HL-60 (cell line): ENCODE results near the gene PPP5C.
A peak's percentile ranks its signal among the peaks of the same experiment; 100 is the strongest.

Source experiments
- REST ChIP-seq: IDR thresholded peaks from 2 replicates; pipeline ENCODE4 v1.6.1; 2012; ENCODE audit warnings: low read depth; ENCODE audit not compliant: insufficient replicate concordance
- TF ChIP-seq, protein P1 (sequence below): IDR thresholded peaks from one replicate; pipeline ENCODE4 v1.5.1; 2011; ENCODE audit warnings: low read length, control low read depth, inconsistent platforms; ENCODE audit not compliant: insufficient read depth

DNA sequence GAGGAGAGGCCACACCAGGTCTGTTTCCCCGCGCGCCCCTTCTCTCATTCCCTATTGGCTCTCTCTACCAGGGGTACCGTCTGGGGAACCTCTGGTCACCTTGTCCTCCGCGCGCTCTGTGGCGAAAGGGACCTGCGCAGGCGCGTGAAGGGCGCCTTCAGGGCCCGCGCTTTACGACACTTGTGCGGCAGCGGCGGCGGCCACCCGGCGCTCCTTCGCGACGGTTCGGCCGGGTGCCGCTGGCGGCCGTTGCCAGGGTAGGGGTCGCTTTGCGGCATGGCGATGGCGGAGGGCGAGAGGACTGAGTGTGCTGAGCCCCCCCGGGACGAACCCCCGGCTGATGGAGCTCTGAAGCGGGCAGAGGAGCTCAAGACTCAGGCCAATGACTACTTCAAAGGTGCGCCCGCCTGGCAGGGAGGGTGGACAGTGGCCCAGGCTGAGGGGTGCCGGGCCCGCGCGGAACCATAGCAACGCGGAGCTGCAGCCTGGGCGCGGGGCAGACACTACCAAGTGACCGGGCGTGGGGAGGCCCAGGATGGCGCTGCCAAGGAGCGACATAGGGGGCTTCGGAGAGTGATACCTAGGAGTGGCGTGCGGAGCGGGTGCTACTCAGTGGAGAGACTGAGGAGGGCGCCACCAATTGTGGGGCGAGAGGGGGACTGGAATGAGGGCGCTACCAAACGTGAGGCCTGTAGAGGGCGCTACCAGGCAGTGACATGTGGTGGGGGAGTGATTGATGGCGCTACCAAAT is at the start of gene PPP5C:
- TF ChIP-seq, protein P1, sequence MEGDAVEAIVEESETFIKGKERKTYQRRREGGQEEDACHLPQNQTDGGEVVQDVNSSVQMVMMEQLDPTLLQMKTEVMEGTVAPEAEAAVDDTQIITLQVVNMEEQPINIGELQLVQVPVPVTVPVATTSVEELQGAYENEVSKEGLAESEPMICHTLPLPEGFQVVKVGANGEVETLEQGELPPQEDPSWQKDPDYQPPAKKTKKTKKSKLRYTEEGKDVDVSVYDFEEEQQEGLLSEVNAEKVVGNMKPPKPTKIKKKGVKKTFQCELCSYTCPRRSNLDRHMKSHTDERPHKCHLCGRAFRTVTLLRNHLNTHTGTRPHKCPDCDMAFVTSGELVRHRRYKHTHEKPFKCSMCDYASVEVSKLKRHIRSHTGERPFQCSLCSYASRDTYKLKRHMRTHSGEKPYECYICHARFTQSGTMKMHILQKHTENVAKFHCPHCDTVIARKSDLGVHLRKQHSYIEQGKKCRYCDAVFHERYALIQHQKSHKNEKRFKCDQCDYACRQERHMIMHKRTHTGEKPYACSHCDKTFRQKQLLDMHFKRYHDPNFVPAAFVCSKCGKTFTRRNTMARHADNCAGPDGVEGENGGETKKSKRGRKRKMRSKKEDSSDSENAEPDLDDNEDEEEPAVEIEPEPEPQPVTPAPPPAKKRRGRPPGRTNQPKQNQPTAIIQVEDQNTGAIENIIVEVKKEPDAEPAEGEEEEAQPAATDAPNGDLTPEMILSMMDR = peak; percentile 93
- TF ChIP-seq REST = peak; percentile 40
